ENCODE measurements around the gene TEC. TPM values are rescaled to one million over a fixed set of nuclear protein-coding genes. Genes with fewer than 3 reads are reported as not detected.

TEC gene
- total and polyA plus RNA-seq, 2 donors = 2.9 to 4.2 TPM

GRCh38 chr4:48237996-48238645, 31.5 kb downstream of the TEC start:
- H3K36me3 ChIP-seq (ENCODE audit: control insufficient read depth in 2 of 2, insufficient read depth in 2 of 2, low read length in 1 of 2) = no peaks in the 10 kb centered on the region
- DNase-seq (ENCODE audit: low read depth in 6 of 9, low spot score in 9 of 9) = no peak
- H3K4me1 ChIP-seq (ENCODE audit: control insufficient read depth in 2 of 2, insufficient read depth in 2 of 2, low read length in 2 of 2) = peaks cover 0 to 2% of the 10 kb centered on the region in 2 donors
- no peaks in the 10 kb centered on the region for H3K9me3 ChIP-seq (ENCODE audit: control insufficient read depth in 2 of 2, insufficient read depth in 1 of 2, low read length in 1 of 2)
- WGBS = 26% methylated on average over 4 of the region's 4 CpGs
- H3K27ac ChIP-seq (ENCODE audit: low read depth in 1 of 2, low read length in 1 of 2) = no peak overlapping the region
- no peak overlapping the region for H3K4me3 ChIP-seq (ENCODE audit: low read length in 2 of 2)
- no peaks in the 10 kb centered on the region for H3K27me3 ChIP-seq (ENCODE audit: control insufficient read depth in 2 of 2, insufficient read depth in 1 of 2, low read length in 1 of 2)

- 98% methylated on average over 1 of the region's 1 CpG for WGBS
- Histone ChIP-seq H3K27me3 (ENCODE audit: control insufficient read depth in 2 of 2, insufficient read depth in 1 of 2, low read length in 1 of 2) (no peaks in the 10 kb centered on the region), H3K4me1 (ENCODE audit: control insufficient read depth in 2 of 2, insufficient read depth in 2 of 2, low read length in 2 of 2) (peaks cover 0 to 5% of the 10 kb centered on the region in 2 donors), H3K4me3 (ENCODE audit: low read length in 2 of 2) (no peak overlapping the region), H3K9me3 (ENCODE audit: control insufficient read depth in 2 of 2, insufficient read depth in 1 of 2, low read length in 1 of 2) (no peaks in the 10 kb centered on the region), H3K27ac (ENCODE audit: low read depth in 1 of 2, low read length in 1 of 2) (no peak overlapping the region), H3K36me3 (ENCODE audit: control insufficient read depth in 2 of 2, insufficient read depth in 2 of 2, low read length in 1 of 2) (no peaks in the 10 kb centered on the region)
- no peak for DNase-seq (ENCODE audit: low read depth in 6 of 9, low spot score in 9 of 9)
These were observed 34.6 kb downstream of the TEC start for GRCh38 chr4:48235050-48235449.

DNA sequence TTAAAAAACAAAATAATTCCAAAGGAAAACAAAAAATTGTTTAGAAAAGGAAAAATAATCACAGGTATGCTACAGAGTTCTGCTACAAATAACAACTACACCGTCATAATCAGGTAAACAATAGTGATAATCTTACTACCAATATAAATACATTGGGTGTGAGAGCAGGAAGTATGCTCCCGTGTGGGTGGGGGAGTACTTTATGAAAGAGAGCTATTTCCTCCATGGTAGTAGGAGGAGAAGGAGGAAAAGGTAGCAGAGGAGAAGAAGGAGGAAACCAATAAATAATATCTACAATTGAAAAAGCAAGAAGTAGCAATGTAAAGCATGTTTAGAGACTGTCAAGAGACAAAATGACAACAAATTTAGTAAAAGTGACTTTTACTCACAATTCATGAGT, 35.1 kb downstream of the TEC start:
- Histone ChIP-seq H3K27me3 (ENCODE audit: control insufficient read depth in 2 of 2, insufficient read depth in 1 of 2, low read length in 1 of 2) (no peaks in the 10 kb centered on the region), H3K27ac (ENCODE audit: low read depth in 1 of 2, low read length in 1 of 2) (no peak overlapping the region), H3K36me3 (ENCODE audit: control insufficient read depth in 2 of 2, insufficient read depth in 2 of 2, low read length in 1 of 2) (no peaks in the 10 kb centered on the region), H3K4me1 (ENCODE audit: control insufficient read depth in 2 of 2, insufficient read depth in 2 of 2, low read length in 2 of 2) (peaks cover 0 to 5% of the 10 kb centered on the region in 2 donors), H3K4me3 (ENCODE audit: low read length in 2 of 2) (no peak overlapping the region), H3K9me3 (ENCODE audit: control insufficient read depth in 2 of 2, insufficient read depth in 1 of 2, low read length in 1 of 2) (no peaks in the 10 kb centered on the region)
- DNase-seq (ENCODE audit: low read depth in 6 of 9, low spot score in 9 of 9) = no peak
- 88% methylated on average over 2 of the region's 2 CpGs for WGBS

- 98% methylated on average over 1 of the region's 1 CpG for WGBS
- Histone ChIP-seq H3K4me1 (ENCODE audit: control insufficient read depth in 2 of 2, insufficient read depth in 2 of 2, low read length in 2 of 2) (peaks cover 0 to 5% of the 10 kb centered on the region in 2 donors), H3K4me3 (ENCODE audit: low read length in 2 of 2) (no peak overlapping the region), H3K27me3 (ENCODE audit: control insufficient read depth in 2 of 2, insufficient read depth in 1 of 2, low read length in 1 of 2) (no peaks in the 10 kb centered on the region), H3K27ac (ENCODE audit: low read depth in 1 of 2, low read length in 1 of 2) (no peak overlapping the region), H3K9me3 (ENCODE audit: control insufficient read depth in 2 of 2, insufficient read depth in 1 of 2, low read length in 1 of 2) (no peaks in the 10 kb centered on the region), H3K36me3 (ENCODE audit: control insufficient read depth in 2 of 2, insufficient read depth in 2 of 2, low read length in 1 of 2) (no peaks in the 10 kb centered on the region)
- DNase-seq (ENCODE audit: low read depth in 6 of 9, low spot score in 9 of 9) = no peak
These were observed 40.7 kb downstream of the TEC start for GRCh38 chr4:48228949-48229348.

GRCh38 chr4:48227662-48228061, 42.0 kb downstream of the TEC start:
- H3K27ac ChIP-seq (ENCODE audit: low read depth in 1 of 2, low read length in 1 of 2) = no peak overlapping the region
- no peaks in the 10 kb centered on the region for H3K9me3 ChIP-seq (ENCODE audit: control insufficient read depth in 2 of 2, insufficient read depth in 1 of 2, low read length in 1 of 2)
- no peaks in the 10 kb centered on the region for H3K36me3 ChIP-seq (ENCODE audit: control insufficient read depth in 2 of 2, insufficient read depth in 2 of 2, low read length in 1 of 2)
- H3K27me3 ChIP-seq (ENCODE audit: control insufficient read depth in 2 of 2, insufficient read depth in 1 of 2, low read length in 1 of 2) = no peaks in the 10 kb centered on the region
- no peaks in the 10 kb centered on the region for H3K4me1 ChIP-seq (ENCODE audit: control insufficient read depth in 2 of 2, insufficient read depth in 2 of 2, low read length in 2 of 2)
- WGBS = 33% methylated on average over 4 of the region's 4 CpGs
- no peak overlapping the region for H3K4me3 ChIP-seq (ENCODE audit: low read length in 2 of 2)
- no peak for DNase-seq (ENCODE audit: low read depth in 6 of 9, low spot score in 9 of 9)

DNA sequence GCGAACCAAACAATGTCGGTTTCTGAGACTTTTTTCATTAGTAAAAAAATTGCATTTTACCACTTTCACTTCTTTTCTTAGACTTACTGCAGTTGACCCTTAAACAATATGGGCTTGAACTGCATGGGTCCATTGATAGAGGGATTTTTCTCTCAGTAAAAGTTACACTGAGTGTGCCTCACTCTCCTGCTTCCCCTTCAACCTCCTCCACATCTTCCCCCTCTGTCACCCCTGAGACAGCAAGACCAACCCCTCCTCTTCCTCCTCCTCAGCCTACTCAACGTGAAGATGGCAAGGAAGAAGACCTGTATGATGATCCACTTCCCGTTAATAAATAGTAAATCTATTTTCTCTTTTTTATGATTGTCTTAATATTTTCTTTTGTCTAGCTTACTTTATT, 43.4 kb downstream of the TEC start:
- Histone ChIP-seq H3K36me3 (ENCODE audit: control insufficient read depth in 2 of 2, insufficient read depth in 2 of 2, low read length in 1 of 2) (no peaks in the 10 kb centered on the region), H3K27me3 (ENCODE audit: control insufficient read depth in 2 of 2, insufficient read depth in 1 of 2, low read length in 1 of 2) (no peaks in the 10 kb centered on the region), H3K4me1 (ENCODE audit: control insufficient read depth in 2 of 2, insufficient read depth in 2 of 2, low read length in 2 of 2) (no peaks in the 10 kb centered on the region), H3K4me3 (ENCODE audit: low read length in 2 of 2) (no peak overlapping the region), H3K9me3 (ENCODE audit: control insufficient read depth in 2 of 2, insufficient read depth in 1 of 2, low read length in 1 of 2) (no peaks in the 10 kb centered on the region), H3K27ac (ENCODE audit: low read depth in 1 of 2, low read length in 1 of 2) (no peak overlapping the region)
- 74% methylated on average over 4 of the region's 4 CpGs for WGBS
- DNase-seq (ENCODE audit: low read depth in 6 of 9, low spot score in 9 of 9) = no peak

DNA sequence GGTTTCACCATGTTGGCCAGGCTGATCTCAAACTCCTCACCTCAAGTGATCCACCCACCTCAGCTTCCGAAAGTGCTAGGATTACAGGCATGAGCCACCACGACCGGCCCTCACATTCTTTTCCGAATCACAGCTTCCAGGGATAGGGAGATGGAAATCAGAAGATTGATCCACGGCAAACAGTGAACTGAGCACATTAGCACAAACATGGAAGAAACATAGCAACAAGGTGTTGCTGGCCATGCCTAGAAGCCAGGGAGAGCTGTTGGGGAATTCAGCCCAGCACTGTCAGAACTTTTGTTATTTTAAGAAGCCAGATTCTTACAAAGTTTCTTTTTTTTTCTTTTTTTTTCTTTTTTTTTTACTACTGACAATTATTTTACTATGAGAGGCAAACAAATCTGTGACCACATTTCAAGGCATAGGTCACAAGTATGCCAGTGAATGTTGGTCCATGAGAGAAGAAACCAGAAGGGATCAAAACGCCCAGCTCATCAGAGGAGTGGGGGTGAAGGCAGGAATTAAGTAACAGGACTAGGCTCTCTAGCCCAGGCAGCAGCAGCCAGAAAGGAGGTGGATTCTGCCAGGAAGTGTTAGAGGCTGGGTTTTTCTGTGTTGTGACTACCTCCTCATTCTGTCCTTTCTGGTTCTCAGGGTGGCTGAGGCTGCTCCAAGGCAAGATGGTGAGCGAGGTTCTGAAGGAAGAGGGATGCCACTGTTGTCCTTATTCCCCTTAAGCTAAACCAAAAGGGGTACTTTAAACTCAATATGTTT, 44.1 kb downstream of the TEC start:
- DNase-seq (ENCODE audit: low read depth in 6 of 9, low spot score in 9 of 9) = no peak
- Histone ChIP-seq H3K9me3 (ENCODE audit: control insufficient read depth in 2 of 2, insufficient read depth in 1 of 2, low read length in 1 of 2) (no peaks in the 10 kb centered on the region), H3K36me3 (ENCODE audit: control insufficient read depth in 2 of 2, insufficient read depth in 2 of 2, low read length in 1 of 2) (no peaks in the 10 kb centered on the region), H3K4me1 (ENCODE audit: control insufficient read depth in 2 of 2, insufficient read depth in 2 of 2, low read length in 2 of 2) (no peaks in the 10 kb centered on the region), H3K27ac (ENCODE audit: low read depth in 1 of 2, low read length in 1 of 2) (no peak overlapping the region), H3K4me3 (ENCODE audit: low read length in 2 of 2) (no peak overlapping the region), H3K27me3 (ENCODE audit: control insufficient read depth in 2 of 2, insufficient read depth in 1 of 2, low read length in 1 of 2) (no peaks in the 10 kb centered on the region)
- 96% methylated on average over 7 of the region's 7 CpGs for WGBS

GRCh38 chr4:48224606-48225005, 45.0 kb downstream of the TEC start:
- Histone ChIP-seq H3K9me3 (ENCODE audit: control insufficient read depth in 2 of 2, insufficient read depth in 1 of 2, low read length in 1 of 2) (no peaks in the 10 kb centered on the region), H3K27ac (ENCODE audit: low read depth in 1 of 2, low read length in 1 of 2) (no peak overlapping the region), H3K27me3 (ENCODE audit: control insufficient read depth in 2 of 2, insufficient read depth in 1 of 2, low read length in 1 of 2) (no peaks in the 10 kb centered on the region), H3K4me1 (ENCODE audit: control insufficient read depth in 2 of 2, insufficient read depth in 2 of 2, low read length in 2 of 2) (peaks cover 2% of the 10 kb centered on the region in 2 donors), H3K4me3 (ENCODE audit: low read length in 2 of 2) (no peak overlapping the region), H3K36me3 (ENCODE audit: control insufficient read depth in 2 of 2, insufficient read depth in 2 of 2, low read length in 1 of 2) (no peaks in the 10 kb centered on the region)
- no peak for DNase-seq (ENCODE audit: low read depth in 6 of 9, low spot score in 9 of 9)
- 97% methylated on average over 5 of the region's 5 CpGs for WGBS

- Histone ChIP-seq H3K4me1 (ENCODE audit: control insufficient read depth in 2 of 2, insufficient read depth in 2 of 2, low read length in 2 of 2) (peaks cover 3 to 4% of the 10 kb centered on the region in 2 donors), H3K36me3 (ENCODE audit: control insufficient read depth in 2 of 2, insufficient read depth in 2 of 2, low read length in 1 of 2) (no peaks in the 10 kb centered on the region), H3K27ac (ENCODE audit: low read depth in 1 of 2, low read length in 1 of 2) (no peak overlapping the region), H3K9me3 (ENCODE audit: control insufficient read depth in 2 of 2, insufficient read depth in 1 of 2, low read length in 1 of 2) (no peaks in the 10 kb centered on the region), H3K4me3 (ENCODE audit: low read length in 2 of 2) (no peak overlapping the region), H3K27me3 (ENCODE audit: control insufficient read depth in 2 of 2, insufficient read depth in 1 of 2, low read length in 1 of 2) (no peaks in the 10 kb centered on the region)
- 92% methylated on average over 3 of the region's 3 CpGs for WGBS
- DNase-seq (ENCODE audit: low read depth in 6 of 9, low spot score in 9 of 9) = no peak
These were observed 45.9 kb downstream of the TEC start for GRCh38 chr4:48223633-48224295.

All from thymus (tissue), 11 donors.